Measurements from ENCODE around the gene TBC1D7.

DNA sequence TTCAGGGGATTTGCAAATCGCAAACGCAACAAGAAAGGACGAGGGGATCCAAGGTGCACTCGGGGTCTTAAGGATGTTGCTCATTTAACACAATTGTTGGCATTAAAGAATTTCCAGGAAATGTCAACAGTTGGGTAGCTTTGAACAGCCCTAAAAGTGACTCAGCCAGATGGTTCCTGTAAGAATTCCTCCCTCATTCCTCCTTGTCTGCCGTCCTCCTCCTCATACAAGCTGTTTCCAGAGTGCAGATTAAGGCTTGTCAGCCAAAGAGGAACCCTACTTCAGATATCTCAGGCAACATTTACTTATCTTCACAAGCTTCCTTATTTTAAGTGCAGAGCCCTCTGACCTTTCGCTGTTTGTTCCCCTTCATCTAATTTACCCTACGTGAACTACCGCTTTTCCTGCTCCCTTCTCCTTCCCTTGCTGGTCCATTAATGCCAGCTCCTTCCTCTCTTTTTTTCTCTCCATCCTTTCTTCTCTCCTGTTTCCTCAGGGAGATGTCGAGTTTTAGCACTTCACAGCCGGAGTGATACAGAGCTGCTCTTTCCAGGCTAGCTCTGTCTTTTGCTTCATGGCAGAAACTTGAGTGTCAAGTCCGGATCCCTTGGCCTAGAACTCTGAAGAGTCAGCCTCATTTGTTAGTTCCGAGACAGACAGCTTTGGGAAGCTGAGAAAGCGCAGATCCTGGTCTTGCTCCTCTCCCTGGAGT lies 26.1 kb upstream of the TBC1D7 start:
- TF ChIP-seq, protein P1, sequence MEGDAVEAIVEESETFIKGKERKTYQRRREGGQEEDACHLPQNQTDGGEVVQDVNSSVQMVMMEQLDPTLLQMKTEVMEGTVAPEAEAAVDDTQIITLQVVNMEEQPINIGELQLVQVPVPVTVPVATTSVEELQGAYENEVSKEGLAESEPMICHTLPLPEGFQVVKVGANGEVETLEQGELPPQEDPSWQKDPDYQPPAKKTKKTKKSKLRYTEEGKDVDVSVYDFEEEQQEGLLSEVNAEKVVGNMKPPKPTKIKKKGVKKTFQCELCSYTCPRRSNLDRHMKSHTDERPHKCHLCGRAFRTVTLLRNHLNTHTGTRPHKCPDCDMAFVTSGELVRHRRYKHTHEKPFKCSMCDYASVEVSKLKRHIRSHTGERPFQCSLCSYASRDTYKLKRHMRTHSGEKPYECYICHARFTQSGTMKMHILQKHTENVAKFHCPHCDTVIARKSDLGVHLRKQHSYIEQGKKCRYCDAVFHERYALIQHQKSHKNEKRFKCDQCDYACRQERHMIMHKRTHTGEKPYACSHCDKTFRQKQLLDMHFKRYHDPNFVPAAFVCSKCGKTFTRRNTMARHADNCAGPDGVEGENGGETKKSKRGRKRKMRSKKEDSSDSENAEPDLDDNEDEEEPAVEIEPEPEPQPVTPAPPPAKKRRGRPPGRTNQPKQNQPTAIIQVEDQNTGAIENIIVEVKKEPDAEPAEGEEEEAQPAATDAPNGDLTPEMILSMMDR (IDR thresholded peaks at IDR 0.05; ENCODE audit: poor library complexity, severe bottlenecking): no peak
- TF ChIP-seq POLR2AphosphoS5 (IDR thresholded peaks at IDR 0.05): no peak
- no peak for TF ChIP-seq SMC3 (conservative IDR thresholded peaks at IDR 0.05; ENCODE audit: poor library complexity)
- TF ChIP-seq, protein P2, sequence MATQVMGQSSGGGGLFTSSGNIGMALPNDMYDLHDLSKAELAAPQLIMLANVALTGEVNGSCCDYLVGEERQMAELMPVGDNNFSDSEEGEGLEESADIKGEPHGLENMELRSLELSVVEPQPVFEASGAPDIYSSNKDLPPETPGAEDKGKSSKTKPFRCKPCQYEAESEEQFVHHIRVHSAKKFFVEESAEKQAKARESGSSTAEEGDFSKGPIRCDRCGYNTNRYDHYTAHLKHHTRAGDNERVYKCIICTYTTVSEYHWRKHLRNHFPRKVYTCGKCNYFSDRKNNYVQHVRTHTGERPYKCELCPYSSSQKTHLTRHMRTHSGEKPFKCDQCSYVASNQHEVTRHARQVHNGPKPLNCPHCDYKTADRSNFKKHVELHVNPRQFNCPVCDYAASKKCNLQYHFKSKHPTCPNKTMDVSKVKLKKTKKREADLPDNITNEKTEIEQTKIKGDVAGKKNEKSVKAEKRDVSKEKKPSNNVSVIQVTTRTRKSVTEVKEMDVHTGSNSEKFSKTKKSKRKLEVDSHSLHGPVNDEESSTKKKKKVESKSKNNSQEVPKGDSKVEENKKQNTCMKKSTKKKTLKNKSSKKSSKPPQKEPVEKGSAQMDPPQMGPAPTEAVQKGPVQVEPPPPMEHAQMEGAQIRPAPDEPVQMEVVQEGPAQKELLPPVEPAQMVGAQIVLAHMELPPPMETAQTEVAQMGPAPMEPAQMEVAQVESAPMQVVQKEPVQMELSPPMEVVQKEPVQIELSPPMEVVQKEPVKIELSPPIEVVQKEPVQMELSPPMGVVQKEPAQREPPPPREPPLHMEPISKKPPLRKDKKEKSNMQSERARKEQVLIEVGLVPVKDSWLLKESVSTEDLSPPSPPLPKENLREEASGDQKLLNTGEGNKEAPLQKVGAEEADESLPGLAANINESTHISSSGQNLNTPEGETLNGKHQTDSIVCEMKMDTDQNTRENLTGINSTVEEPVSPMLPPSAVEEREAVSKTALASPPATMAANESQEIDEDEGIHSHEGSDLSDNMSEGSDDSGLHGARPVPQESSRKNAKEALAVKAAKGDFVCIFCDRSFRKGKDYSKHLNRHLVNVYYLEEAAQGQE (IDR thresholded peaks at IDR 0.05; ENCODE audit: borderline replicate concordance): no peak
- TF ChIP-seq EP300 (conservative IDR thresholded peaks at IDR 0.05; ENCODE audit: poor library complexity, severe bottlenecking): no peak
- no peak for TF ChIP-seq MXI1 (conservative IDR thresholded peaks at IDR 0.05; ENCODE audit: poor library complexity, severe bottlenecking)
- TF ChIP-seq EZH2 (IDR thresholded peaks at IDR 0.05; ENCODE audit: borderline replicate concordance, insufficient read depth, low read length, poor library complexity, severe bottlenecking): no peak
- TF ChIP-seq RAD21 (conservative IDR thresholded peaks at IDR 0.05): no peak
